H1 (cell line): ENCODE results near the gene VRK2. TPM values are rescaled to one million over a fixed set of nuclear protein-coding genes. Genes with fewer than 3 reads are reported as not detected.
A peak's percentile ranks its signal among the peaks of the same experiment; 100 is the strongest.

ENCODE experiments used
- CTCF ChIA-PET: fragments of 300-600 bp; sonication (Branson Sonifier 250); formaldehyde crosslinking; loops from one replicate; lab custom pipeline; 2021; ENCODE audit not compliant: partially characterized antibody; lab: Charles Lee
- POLR2A ChIA-PET: fragments of 300-600 bp; sonication (Branson Sonifier 250); formaldehyde crosslinking; loops from one replicate; lab custom pipeline; 2021; ENCODE audit warnings: inconsistent platforms; ENCODE audit not compliant: partially characterized antibody; lab: Charles Lee
- DNase-seq, 2 experiments: peaks; one replicate each; pipeline versions ENCODE4 v3.0.0 to v3.0.0-alpha.2; 2010 to 2022; ENCODE audit warnings: low spot score in 2 of 2, low read depth in 1 of 2, mixed read lengths in 1 of 2
- FAIRE-seq: peaks from 2 replicates; lab custom pipeline; 2011; peaks lifted over from hg19 to GRCh38; lab: Jason Lieb, UNC
- H2AFZ ChIP-seq: 2 replicates; pipeline ENCODE4 v1.8.1; 2012; ENCODE audit warnings: low read length, inconsistent platforms
- H2AK5ac ChIP-seq: 2 replicates; pipeline ENCODE4 v1.6.1; 2013; ENCODE audit warnings: low read depth, low read length
- H2BK120ac ChIP-seq: replicated peaks from 2 replicates; pipeline ENCODE3; 2013; ENCODE audit warnings: low read depth, low read length, inconsistent platforms
- H2BK12ac ChIP-seq: 2 replicates; pipeline ENCODE4 v1.6.1; 2013; ENCODE audit warnings: low read depth, low read length
- H2BK15ac ChIP-seq: 2 replicates; pipeline ENCODE4 v1.6.1; 2013; ENCODE audit warnings: low read length
- H2BK20ac ChIP-seq: 2 replicates; pipeline ENCODE4 v1.6.1; 2013; ENCODE audit warnings: low read length
- H2BK5ac ChIP-seq: 2 replicates; pipeline ENCODE4 v1.6.1; 2013; ENCODE audit warnings: low read depth, low read length
- H3K14ac ChIP-seq: 2 replicates; pipeline ENCODE4 v1.6.1; 2013; ENCODE audit warnings: inconsistent platforms; ENCODE audit not compliant: insufficient read length
- H3K18ac ChIP-seq: 2 replicates; pipeline ENCODE4 v1.6.1; 2013; ENCODE audit warnings: low read length; ENCODE audit errors: extremely low read depth
- H3K23ac ChIP-seq: 2 replicates; pipeline ENCODE4 v1.6.1; 2013; ENCODE audit warnings: inconsistent platforms; ENCODE audit not compliant: insufficient read length
- H3K23me2 ChIP-seq: 2 replicates; pipeline ENCODE4 v1.6.1; 2013; ENCODE audit warnings: low read depth, low read length
- H3K27ac ChIP-seq: 2 replicates; pipeline ENCODE4 v1.6.1; 2011; ENCODE audit warnings: low read depth, low read length, inconsistent platforms
- H3K27me3 ChIP-seq, 4 experiments: replicated peaks in 1 of 4; 1 replicate in 1 of 4; 2 replicates in 3 of 4; pipeline versions ENCODE4 v1.6.1 to v1.8.1; 2011 to 2013; ENCODE audit warnings: low read length in 3 of 4, mild to moderate bottlenecking in 3 of 4, inconsistent platforms in 2 of 4, mixed read lengths in 2 of 4, moderate library complexity in 1 of 4; ENCODE audit not compliant: control insufficient read depth in 3 of 4, insufficient read depth in 3 of 4; ENCODE audit errors: extremely low read depth in 1 of 4
- H3K36me3 ChIP-seq, 4 experiments: 2 replicates each; pipeline versions ENCODE4 v1.6.1 to v1.8.1; 2011 to 2013; ENCODE audit warnings: mild to moderate bottlenecking in 4 of 4, low read length in 3 of 4, moderate library complexity in 2 of 4, control low read depth in 1 of 4, inconsistent platforms in 1 of 4; ENCODE audit not compliant: insufficient read depth in 4 of 4, control insufficient read depth in 2 of 4
- H3K4ac ChIP-seq: replicated peaks from 2 replicates; pipeline ENCODE3; 2013; ENCODE audit warnings: low read length, low read depth, mixed read lengths, inconsistent platforms; ENCODE audit not compliant: insufficient read length
- H3K4me1 ChIP-seq, 4 experiments: replicated peaks in 1 of 4; 1 replicate in 1 of 4; 2 replicates in 3 of 4; pipeline versions ENCODE4 v1.6.1 to v1.8.1; 2011 to 2013; ENCODE audit warnings: low read length in 3 of 4, inconsistent platforms in 2 of 4, mixed read lengths in 1 of 4; ENCODE audit not compliant: insufficient read depth in 4 of 4, control insufficient read depth in 3 of 4
- H3K4me2 ChIP-seq, 2 experiments: 2 replicates each; pipeline versions ENCODE4 v1.6.1 to v1.8.1; 2011 to 2013; ENCODE audit warnings: low read depth in 2 of 2, low read length in 2 of 2, control low read depth in 1 of 2, inconsistent platforms in 1 of 2, mild to moderate bottlenecking in 1 of 2; ENCODE audit not compliant: insufficient read depth in 1 of 2
- H3K4me3 ChIP-seq, 4 experiments: fragments of 200-600, 300-600 bp in 1 of 4; sonication (generic), shearing (Covaris generic), sonication (Bioruptor Twin) in 1 of 4; 2 replicates each; pipeline versions ENCODE4 v1.5.1 to v1.8.1; 2011 to 2016; ENCODE audit warnings: low read length in 4 of 4, low read depth in 3 of 4, control low read depth in 2 of 4, inconsistent platforms in 2 of 4, mild to moderate bottlenecking in 2 of 4, mixed read lengths in 1 of 4, moderate library complexity in 1 of 4; ENCODE audit not compliant: insufficient read depth in 2 of 4; ENCODE audit errors: extremely low read depth in 1 of 4
- H3K56ac ChIP-seq: replicated peaks from 2 replicates; pipeline ENCODE3; 2013; ENCODE audit warnings: low read depth, mild to moderate bottlenecking, mixed read lengths, low read length, inconsistent platforms; ENCODE audit not compliant: insufficient read length
- H3K79me1 ChIP-seq: 2 replicates; pipeline ENCODE4 v1.6.1; 2013; ENCODE audit warnings: low read depth, low read length, control low read depth
- H3K79me2 ChIP-seq, 2 experiments: 2 replicates each; pipeline versions ENCODE4 v1.6.1 to v1.8.1; 2012 to 2013; ENCODE audit warnings: low read length in 2 of 2, mild to moderate bottlenecking in 2 of 2, inconsistent platforms in 1 of 2; ENCODE audit not compliant: insufficient read depth in 2 of 2, control insufficient read depth in 1 of 2
- H3K9ac ChIP-seq, 4 experiments: replicated peaks in 1 of 4; 1 replicate in 1 of 4; 2 replicates in 3 of 4; pipeline versions ENCODE4 v1.6.1 to v1.8.1; 2011 to 2013; ENCODE audit warnings: low read depth in 3 of 4, low read length in 3 of 4, control low read depth in 2 of 4, mild to moderate bottlenecking in 2 of 4, moderate library complexity in 2 of 4, inconsistent platforms in 1 of 4; ENCODE audit errors: extremely low read depth in 1 of 4
- H3K9me3 ChIP-seq, 2 experiments: 2 replicates each; pipeline versions ENCODE4 v1.6.1 to v1.8.1; 2012 to 2013; ENCODE audit warnings: mild to moderate bottlenecking in 2 of 2, moderate library complexity in 2 of 2, control low read depth in 1 of 2, inconsistent platforms in 1 of 2, low read depth in 1 of 2, low read length in 1 of 2, mixed read lengths in 1 of 2; ENCODE audit not compliant: insufficient read depth in 2 of 2
- H4K20me1 ChIP-seq, 2 experiments: replicated peaks in 1 of 2; 2 replicates each; pipeline versions ENCODE3 to v1.8.1; 2011 to 2013; ENCODE audit warnings: inconsistent platforms in 2 of 2, low read length in 2 of 2, mild to moderate bottlenecking in 1 of 2; ENCODE audit not compliant: insufficient read depth in 2 of 2, control insufficient read depth in 1 of 2
- H4K5ac ChIP-seq: 2 replicates; pipeline ENCODE4 v1.6.1; 2013; ENCODE audit warnings: low read length, low read depth, mixed read lengths, inconsistent platforms; ENCODE audit not compliant: insufficient read length
- H4K8ac ChIP-seq: 2 replicates; pipeline ENCODE4 v1.8.0; 2013; ENCODE audit warnings: mild to moderate bottlenecking, moderate library complexity, low read length, inconsistent platforms; ENCODE audit not compliant: insufficient read depth; ENCODE audit errors: extremely low read depth
- H4K91ac ChIP-seq: replicated peaks from 2 replicates; pipeline ENCODE3; 2013; ENCODE audit warnings: low read length, mixed read lengths, inconsistent platforms; ENCODE audit not compliant: insufficient read length
- E2F6 ChIP-seq: IDR thresholded peaks from 2 replicates; pipeline ENCODE4 v1.6.1; 2012; ENCODE audit warnings: inconsistent platforms
- MAX ChIP-seq: IDR thresholded peaks from 2 replicates; pipeline ENCODE4 v1.6.1; 2012; ENCODE audit warnings: inconsistent platforms
- PHF8 ChIP-seq: fragments of 200-600 bp; sonication (generic); conservative IDR thresholded peaks from 2 replicates; pipeline ENCODE4 v1.7.1; 2012; ENCODE audit warnings: low read depth, mild to moderate bottlenecking, inconsistent platforms, low read length, moderate library complexity
- RBBP5 ChIP-seq: IDR thresholded peaks from 2 replicates; pipeline ENCODE4 v1.7.1; 2012; ENCODE audit warnings: low read depth, mild to moderate bottlenecking, inconsistent platforms, low read length, moderate library complexity, borderline replicate concordance
- TCF12 ChIP-seq: IDR thresholded peaks from 2 replicates; pipeline ENCODE4 v1.6.1; 2011; ENCODE audit warnings: low read depth, mild to moderate bottlenecking, low read length
- TEAD4 ChIP-seq: IDR thresholded peaks from 2 replicates; pipeline ENCODE4 v1.6.1; 2012; ENCODE audit warnings: low read depth, low read length, inconsistent platforms, mixed read lengths
- WGBS, 2 experiments: shearing (Covaris generic) in 1 of 2; methylation state at CpG; one replicate each; pipeline versions ENCODE4 v1.1.6 to v1.1.7; 2013 to 2015; ENCODE audit warnings: low lambda C conversion rate in 2 of 2, mixed read lengths in 2 of 2, inconsistent platforms in 1 of 2, low coverage in 1 of 2, missing lambda C conversion rate in 1 of 2; ENCODE audit not compliant: insufficient replicate concordance in 2 of 2, insufficient coverage in 1 of 2, insufficient read length in 1 of 2; ENCODE audit errors: extremely low coverage in 1 of 2, missing lambda C conversion rate in 1 of 2; 5-methylcytosine and 5-hydroxymethylcytosine counted together
- polyA plus RNA-seq, 7 experiments: library from polyadenylated mRNA; depleted of rRNA in 3 of 7; stranded (reverse) in 5 of 7; unstranded in 2 of 7; fragments of >200 nt in 5 of 7; fragments of 200-250 nt in 2 of 7; gene quantifications; 1 replicate in 5 of 7; 2 replicates in 1 of 7; 4 replicates in 1 of 7; pipeline versions ENCODE4 v1.2.1 to v1.2.3, GENCODE V29; 2011 to 2013; ENCODE audit warnings: missing spikeins in 2 of 7, mixed read lengths in 2 of 7
- total RNA-seq: library from RNA; stranded (reverse); fragmentation: NEBNext Ultra II Directional; extraction: Animal tissue kit (Norgen Biotek cat#: 25700); gene quantifications from 2 replicates; pipeline ENCODE4 v1.2.1, GENCODE V29; 2021

Gene VRK2
- total and polyA plus RNA-seq, 2 of the 8 experiments (the other 6 are each of a cell fraction or from before 2014, with no cell fraction given): 7.6 to 27.8 TPM

- H2BK12ac ChIP-seq: peak overlapping the region; percentile 96
- H3K4me1 ChIP-seq: peaks cover 7 to 16% (median 11%) of the 10 kb centered on the region in 4 experiments
- no peak overlapping the region for H2AFZ ChIP-seq
- CTCF ChIA-PET: no interaction called here
- peaks cover 0 to 19% of the 10 kb centered on the region in 2 experiments; a peak in 1 of 4 replicates for H3K79me2 ChIP-seq
- H3K27me3 ChIP-seq: no peaks in the 10 kb centered on the region
- H2BK20ac ChIP-seq: peak overlapping the region; percentile 88; the same call in 1 of the 2 replicates
- FAIRE-seq (peak; percentile 90), DNase-seq (no peak)
- no peak overlapping the region for H3K56ac ChIP-seq
- peak overlapping the region in 2 of 4 experiments; percentile 1 to 32; a peak in 2 of 8 replicates for H3K4me3 ChIP-seq
- H3K9ac ChIP-seq: 0 out of 7 replicates have a peak overlapping the region, but pooled peaks of 1 of the 4 experiments have one; percentile 38
- H3K9me3 ChIP-seq: peaks cover 8 to 14% of the 10 kb centered on the region in 2 experiments
- H2BK120ac ChIP-seq: peak overlapping the region; percentile 95
- peak overlapping the region; percentile 37 to 66 for H3K4me2 ChIP-seq
- peak overlapping the region; percentile 70 for H3K27ac ChIP-seq
- 16% methylated on average over 3 of the region's 3 CpGs; no CpG with 5 or more reads in 1 of the 2 experiments for WGBS, 2 experiments
- POLR2A ChIA-PET: no interaction called here
- no peak overlapping the region for H3K18ac ChIP-seq
- H4K20me1 ChIP-seq: no peaks in the 10 kb centered on the region
- H3K4ac ChIP-seq: peak overlapping the region; percentile 92
- H4K8ac ChIP-seq: no peak overlapping the region
- H2BK15ac ChIP-seq: no peak overlapping the region
- no peaks in the 10 kb centered on the region for H3K23me2 ChIP-seq
- H2BK5ac ChIP-seq: peak overlapping the region; percentile 41
- no peak overlapping the region for H3K23ac ChIP-seq
- H2AK5ac ChIP-seq: peak overlapping the region; percentile 67; the same call in 1 of the 2 replicates
- H3K14ac ChIP-seq: no peak overlapping the region
- H4K5ac ChIP-seq: peak overlapping the region; percentile 41
- no peaks in the 10 kb centered on the region for H3K79me1 ChIP-seq
- peak overlapping the region; percentile 85 for H4K91ac ChIP-seq
- H3K36me3 ChIP-seq: peaks cover 0 to 35% (median 23%) of the 10 kb centered on the region in 4 experiments; a peak in 6 of 8 replicates
- peak; percentile 73; the same call in 1 of the 2 replicates for TF ChIP-seq E2F6
- peak; percentile 84 for TF ChIP-seq MAX
- 0 out of 2 replicates have a peak, but pooled peaks have one; percentile 40 for TF ChIP-seq TEAD4
- TF ChIP-seq RBBP5: no peak
- TF ChIP-seq PHF8: no peak
- TF ChIP-seq TCF12: 0 out of 2 replicates have a peak, but pooled peaks have one; percentile 43
Measured at GRCh38 chr2:58207189-58207588, 160.6 kb downstream of the VRK2 start.
